Testis (tissue), 3 donors: Measurements from ENCODE around the gene SLC35F4. TPM values are rescaled to one million over a fixed set of nuclear protein-coding genes. Genes with fewer than 3 reads are reported as not detected.

Source experiments
- DNase-seq: peaks from one replicate; pipeline ENCODE4 v3.0.0-alpha.2; 2019
- H3K27ac ChIP-seq, 2 donors: fragments of 200-600 bp; sonication (generic); one replicate each; pipeline ENCODE4 v1.5.1; 2019
- H3K27me3 ChIP-seq: fragments of 200-600 bp; sonication (generic); one replicate; pipeline ENCODE4 v1.5.1; 2019
- H3K36me3 ChIP-seq: fragments of 200-600 bp; sonication (generic); one replicate; pipeline ENCODE4 v1.5.1; 2017; ENCODE audit warnings: low read depth; ENCODE audit errors: missing control alignments
- H3K4me1 ChIP-seq: fragments of 200-600 bp; sonication (generic); one replicate; pipeline ENCODE4 v1.5.1; 2019
- H3K4me3 ChIP-seq, 2 donors: fragments of 200-600 bp; sonication (generic); one replicate each; pipeline ENCODE4 v1.5.1; 2017 to 2019
- H3K9me3 ChIP-seq: fragments of 200-600 bp; sonication (generic); one replicate; pipeline ENCODE4 v1.5.1; 2017
- CTCF ChIP-seq, 3 experiments: fragments of 450-650 bp in 2 of 3; fragments of 200-600 bp in 1 of 3; sonication (generic) in 1 of 3; IDR thresholded peaks; one replicate each; pipeline ENCODE4 v1.5.1; 2016 to 2019; ENCODE audit warnings: antibody characterized with exemption in 3 of 3, mild to moderate bottlenecking in 2 of 3, moderate library complexity in 1 of 3
- POLR2A ChIP-seq: fragments of 450-650 bp; IDR thresholded peaks from one replicate; pipeline ENCODE4 v1.6.1; 2017; ENCODE audit warnings: antibody characterized with exemption, mild to moderate bottlenecking, moderate library complexity
- WGBS, 2 donors: methylation state at CpG; one replicate each; pipeline ENCODE4 v1.1.5; 2018; 5-methylcytosine and 5-hydroxymethylcytosine counted together
- intact Hi-C: fragments of 100-400 bp; cut with DNase I; formaldehyde crosslinking; loops from one replicate; pipeline ENCODE4 v1.15.1; 2023; ENCODE audit warnings: low total_unique reads
- polyA plus RNA-seq: library from polyadenylated mRNA; stranded (reverse); fragments of 350-450 nt; fragmentation: Illumina TruSeq; extraction: RNeasy Lipid Tissue Mini Kit (QIAGEN cat#74804); gene quantifications from one replicate; pipeline ENCODE4 v1.2.3, GENCODE V29; 2014; ENCODE audit warnings: low read depth, low replicate concordance; ENCODE audit not compliant: insufficient read depth
- total RNA-seq, 2 donors: library from RNA; depleted of rRNA; stranded (reverse); fragments of >200 nt; gene quantifications; one replicate each; pipeline ENCODE4 v1.2.3, GENCODE V29; 2016

The SLC35F4 gene
- total and polyA plus RNA-seq, 3 donors from 2014 or later: 0.50 to 2.8 (median 2.3) TPM

- no peaks in the 10 kb centered on the region for H3K4me1 ChIP-seq
- TF ChIP-seq CTCF (IDR thresholded peaks at IDR 0.05) (no peak), POLR2A (no peak)
- WGBS, 2 donors: 72 to 84% methylated on average over 2 of the region's 2 CpGs
- intact Hi-C loops: no loop called here
- H3K4me3 ChIP-seq: no peak overlapping the region
- no peak for DNase-seq
- H3K9me3 ChIP-seq: no peaks in the 10 kb centered on the region
- no peaks in the 10 kb centered on the region for H3K27me3 ChIP-seq
- no peak overlapping the region for H3K27ac ChIP-seq
- no peaks in the 10 kb centered on the region for H3K36me3 ChIP-seq
These were observed 231.6 kb downstream of the SLC35F4 start for GRCh38 chr14:57634335-57634734.

- H3K4me3 ChIP-seq: no peak overlapping the region
- H3K9me3 ChIP-seq: no peaks in the 10 kb centered on the region
- TF ChIP-seq POLR2A (no peak), CTCF (IDR thresholded peaks at IDR 0.05) (no peak)
- no peaks in the 10 kb centered on the region for H3K4me1 ChIP-seq
- H3K36me3 ChIP-seq: no peaks in the 10 kb centered on the region
- no peak overlapping the region for H3K27ac ChIP-seq
- 74 to 83% methylated on average over 2 of the region's 2 CpGs for WGBS, 2 donors
- no peaks in the 10 kb centered on the region for H3K27me3 ChIP-seq
- no peak for DNase-seq
- intact Hi-C loops: no loop called here
These were observed 233.2 kb downstream of the SLC35F4 start for GRCh38 chr14:57632649-57633048.

DNA sequence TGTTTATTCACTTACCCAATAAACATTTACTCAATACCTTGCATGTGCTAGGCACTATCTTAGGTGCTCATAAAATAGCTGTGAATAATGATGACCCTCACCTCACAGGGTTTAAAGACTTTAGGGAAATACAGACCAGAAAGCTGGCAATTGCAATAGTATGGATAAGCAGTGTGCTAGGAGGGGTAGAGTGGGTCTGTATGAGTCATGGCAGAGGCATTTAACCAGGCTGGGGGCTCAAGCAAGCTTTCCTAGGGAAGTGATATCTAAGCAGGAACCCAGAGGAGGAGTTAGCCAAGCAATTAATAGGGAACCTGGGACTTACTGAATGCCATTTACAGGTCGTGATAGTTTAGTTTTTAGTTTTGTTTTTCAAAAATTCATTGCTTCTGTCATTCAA lies 248.4 kb downstream of the SLC35F4 start:
- no peak overlapping the region for H3K27ac ChIP-seq
- DNase-seq: no peak
- H3K9me3 ChIP-seq: no peaks in the 10 kb centered on the region
- H3K36me3 ChIP-seq: no peaks in the 10 kb centered on the region
- intact Hi-C loops: no loop called here
- 50 to 61% methylated on average over 1 of the region's 1 CpG for WGBS, 2 donors
- no peaks in the 10 kb centered on the region for H3K4me1 ChIP-seq
- no peaks in the 10 kb centered on the region for H3K27me3 ChIP-seq
- TF ChIP-seq POLR2A (no peak), CTCF (IDR thresholded peaks at IDR 0.05) (no peak)
- no peak overlapping the region for H3K4me3 ChIP-seq

- no peak overlapping the region for H3K4me3 ChIP-seq
- intact Hi-C loops: no loop called here
- H3K27me3 ChIP-seq: no peaks in the 10 kb centered on the region
- no peak overlapping the region for H3K27ac ChIP-seq
- no peaks in the 10 kb centered on the region for H3K36me3 ChIP-seq
- TF ChIP-seq CTCF (IDR thresholded peaks at IDR 0.05): no peak
- no peak for TF ChIP-seq POLR2A
- no peaks in the 10 kb centered on the region for H3K4me1 ChIP-seq
- H3K9me3 ChIP-seq: no peaks in the 10 kb centered on the region
- 85 to 92% methylated on average over 2 of the region's 2 CpGs for WGBS, 2 donors
- no peak for DNase-seq
These were observed 252.9 kb downstream of the SLC35F4 start for GRCh38 chr14:57612946-57613345.

- Histone ChIP-seq H3K27me3 (no peaks in the 10 kb centered on the region), H3K4me3 (no peak overlapping the region), H3K27ac (no peak overlapping the region), H3K4me1 (no peaks in the 10 kb centered on the region), H3K9me3 (no peaks in the 10 kb centered on the region), H3K36me3 (no peaks in the 10 kb centered on the region)
- no peak for DNase-seq
- no peak for TF ChIP-seq CTCF (IDR thresholded peaks at IDR 0.05)
- TF ChIP-seq POLR2A: no peak
- intact Hi-C loops: no loop called here
- 42 to 62% methylated on average over 2 of the region's 2 CpGs for WGBS, 2 donors
These were observed 254.3 kb downstream of the SLC35F4 start for GRCh38 chr14:57611555-57612075.
